ENCODE data around the gene RFC5.
"Not testable (repeated sequence)": the region's sequence is repeated elsewhere in the genome, so short reads cannot be mapped to it uniquely, and the experiment has no call there.

RFC5 gene

GRCh38 chr12:117985182-117985581, 31.3 kb upstream of the RFC5 start:
- Histone ChIP-seq H3K27me3 (ENCODE audit: control insufficient read depth, insufficient read depth, low read length) (no peaks in the 10 kb centered on the region), H3K36me3 (ENCODE audit: control insufficient read depth, insufficient read depth, low read length) (no peaks in the 10 kb centered on the region), H3K9ac (ENCODE audit: low read length) (no peak overlapping the region), H3K4me1 (ENCODE audit: control insufficient read depth, insufficient read depth, low read length) (no peaks in the 10 kb centered on the region), H3K4me3 (ENCODE audit: low read length) (no peak overlapping the region), H3K9me3 (ENCODE audit: control insufficient read depth, low read length) (no peaks in the 10 kb centered on the region)

- H3K9me3 ChIP-seq (ENCODE audit: control insufficient read depth, low read length), result no peaks in the 10 kb centered on the region
- no peaks in the 10 kb centered on the region for H3K27me3 ChIP-seq (ENCODE audit: control insufficient read depth, insufficient read depth, low read length)
- H3K9ac ChIP-seq (ENCODE audit: low read length), result no peak overlapping the region
- no peaks in the 10 kb centered on the region for H3K36me3 ChIP-seq (ENCODE audit: control insufficient read depth, insufficient read depth, low read length)
- H3K4me3 ChIP-seq (ENCODE audit: low read length), result no peak overlapping the region
- H3K4me1 ChIP-seq (ENCODE audit: control insufficient read depth, insufficient read depth, low read length), result no peaks in the 10 kb centered on the region
Measured at GRCh38 chr12:117986705-117987469, 29.6 kb upstream of the RFC5 start.

DNA sequence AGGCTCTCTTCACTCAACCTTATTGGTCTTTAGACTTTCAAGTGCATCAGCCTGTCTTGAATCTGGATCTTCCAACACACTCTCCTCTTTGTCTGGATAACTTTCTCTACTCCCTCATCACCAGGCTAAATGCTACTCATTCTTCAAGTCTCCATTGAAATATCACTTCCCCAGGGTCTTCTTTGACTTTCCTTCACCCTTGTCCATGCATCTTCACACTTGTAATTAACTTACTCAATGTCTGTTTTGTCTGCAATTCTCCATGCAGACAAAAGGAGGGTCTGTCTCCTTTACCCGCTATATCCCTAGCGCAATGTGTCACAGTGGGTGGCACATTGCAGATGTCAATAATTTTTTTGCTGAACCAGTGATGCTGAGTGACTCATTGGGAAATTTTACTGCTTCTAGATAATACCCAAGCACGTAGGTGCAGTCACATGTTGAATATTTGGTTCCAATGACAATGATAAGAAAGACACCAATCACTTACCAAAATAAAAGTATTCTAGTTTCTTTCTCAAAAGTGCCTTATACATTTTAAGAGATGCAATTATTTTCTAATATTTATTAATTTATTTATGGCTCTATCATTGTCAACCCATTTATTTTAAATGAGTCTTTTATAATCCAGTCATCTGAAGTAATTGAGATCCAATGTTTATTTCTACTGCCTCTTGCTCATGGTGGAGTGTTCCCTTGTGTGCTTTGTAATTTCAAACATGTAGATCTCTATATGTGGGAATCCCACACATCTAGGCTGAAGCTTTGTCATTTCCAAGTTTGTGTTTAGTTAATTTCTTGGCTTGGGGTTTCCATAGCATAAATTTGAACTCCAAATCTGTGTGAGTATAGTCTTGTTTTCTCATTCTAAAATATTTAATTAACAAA, 21.7 kb upstream of the RFC5 start:
- Histone ChIP-seq H3K4me1 (ENCODE audit: control insufficient read depth, insufficient read depth, low read length) (no peaks in the 10 kb centered on the region), H3K4me3 (ENCODE audit: low read length) (no peak overlapping the region), H3K36me3 (ENCODE audit: control insufficient read depth, insufficient read depth, low read length) (no peaks in the 10 kb centered on the region), H3K9ac (ENCODE audit: low read length) (no peak overlapping the region), H3K27me3 (ENCODE audit: control insufficient read depth, insufficient read depth, low read length) (no peaks in the 10 kb centered on the region), H3K9me3 (ENCODE audit: control insufficient read depth, low read length) (no peaks in the 10 kb centered on the region)

- H3K9me3 ChIP-seq (ENCODE audit: control insufficient read depth, low read length), result no peaks in the 10 kb centered on the region
- no peaks in the 10 kb centered on the region for H3K27me3 ChIP-seq (ENCODE audit: control insufficient read depth, insufficient read depth, low read length)
- no peak overlapping the region for H3K4me3 ChIP-seq (ENCODE audit: low read length)
- H3K36me3 ChIP-seq (ENCODE audit: control insufficient read depth, insufficient read depth, low read length), result no peaks in the 10 kb centered on the region
- H3K9ac ChIP-seq (ENCODE audit: low read length), result no peak overlapping the region
- no peaks in the 10 kb centered on the region for H3K4me1 ChIP-seq (ENCODE audit: control insufficient read depth, insufficient read depth, low read length)
Measured at GRCh38 chr12:117998719-117999118, 17.8 kb upstream of the RFC5 start.

GRCh38 chr12:117999806-118000205, 16.7 kb upstream of the RFC5 start:
- not testable (repeated sequence) for H3K27me3 ChIP-seq (ENCODE audit: control insufficient read depth, insufficient read depth, low read length); H3K4me1 ChIP-seq (ENCODE audit: control insufficient read depth, insufficient read depth, low read length); H3K9me3 ChIP-seq (ENCODE audit: control insufficient read depth, low read length); H3K36me3 ChIP-seq (ENCODE audit: control insufficient read depth, insufficient read depth, low read length); H3K9ac ChIP-seq (ENCODE audit: low read length); H3K4me3 ChIP-seq (ENCODE audit: low read length)

GRCh38 chr12:118010903-118011302, 5.6 kb upstream of the RFC5 start:
- Histone ChIP-seq H3K36me3 (ENCODE audit: control insufficient read depth, insufficient read depth, low read length) (no peaks in the 10 kb centered on the region), H3K4me1 (ENCODE audit: control insufficient read depth, insufficient read depth, low read length) (no peaks in the 10 kb centered on the region), H3K4me3 (ENCODE audit: low read length) (no peak overlapping the region), H3K9ac (ENCODE audit: low read length) (no peak overlapping the region), H3K9me3 (ENCODE audit: control insufficient read depth, low read length) (no peaks in the 10 kb centered on the region), H3K27me3 (ENCODE audit: control insufficient read depth, insufficient read depth, low read length) (no peaks in the 10 kb centered on the region)

DNA sequence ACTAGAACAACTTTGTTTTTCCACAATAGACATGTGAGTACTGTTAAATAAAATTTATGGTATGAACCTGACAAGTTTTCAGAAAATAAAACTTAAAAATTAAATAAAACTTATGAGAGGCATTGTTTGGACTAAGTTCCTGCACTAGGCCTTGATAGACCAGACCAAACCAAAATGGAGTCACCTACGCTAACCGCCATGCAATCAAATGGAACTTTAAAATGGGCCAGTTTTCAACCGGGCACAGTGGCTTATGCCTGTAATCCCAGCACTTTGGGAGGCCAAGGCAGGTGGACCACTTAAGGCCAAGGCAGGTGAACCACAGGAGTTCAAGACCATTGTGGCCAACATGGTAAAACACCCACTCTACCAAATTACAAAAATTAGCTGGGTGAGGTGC, 5.1 kb upstream of the RFC5 start:
- Histone ChIP-seq H3K9ac (ENCODE audit: low read length) (no peak overlapping the region), H3K9me3 (ENCODE audit: control insufficient read depth, low read length) (no peaks in the 10 kb centered on the region), H3K4me1 (ENCODE audit: control insufficient read depth, insufficient read depth, low read length) (no peaks in the 10 kb centered on the region), H3K27me3 (ENCODE audit: control insufficient read depth, insufficient read depth, low read length) (no peaks in the 10 kb centered on the region), H3K4me3 (ENCODE audit: low read length) (no peak overlapping the region), H3K36me3 (ENCODE audit: control insufficient read depth, insufficient read depth, low read length) (no peaks in the 10 kb centered on the region)

GRCh38 chr12:118011961-118012360, 4.5 kb upstream of the RFC5 start:
- Histone ChIP-seq H3K9ac (ENCODE audit: low read length) (no peak overlapping the region), H3K4me3 (ENCODE audit: low read length) (no peak overlapping the region), H3K36me3 (ENCODE audit: control insufficient read depth, insufficient read depth, low read length) (no peaks in the 10 kb centered on the region), H3K4me1 (ENCODE audit: control insufficient read depth, insufficient read depth, low read length) (peaks cover 1% of the 10 kb centered on the region), H3K9me3 (ENCODE audit: control insufficient read depth, low read length) (no peaks in the 10 kb centered on the region), H3K27me3 (ENCODE audit: control insufficient read depth, insufficient read depth, low read length) (no peaks in the 10 kb centered on the region)

DNA sequence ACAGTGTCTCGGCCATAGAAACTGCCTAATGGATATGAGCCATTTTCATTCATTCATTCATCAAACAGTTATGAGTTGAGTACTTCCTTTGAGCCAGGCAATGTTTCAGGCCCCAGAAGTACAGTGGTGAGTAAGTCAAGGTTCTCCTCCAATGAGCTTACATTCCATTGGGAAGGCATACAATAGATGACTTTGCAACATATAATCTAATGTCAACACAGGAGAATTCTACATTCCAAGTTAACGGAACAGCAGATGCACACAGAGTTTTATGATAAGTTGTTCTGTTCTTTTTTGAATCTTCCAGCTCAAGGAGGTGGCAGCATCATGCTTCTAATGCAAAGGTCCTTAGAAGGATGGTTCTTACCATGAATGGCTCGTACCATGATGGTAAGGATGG, 3.2 kb upstream of the RFC5 start:
- Histone ChIP-seq H3K36me3 (ENCODE audit: control insufficient read depth, insufficient read depth, low read length) (no peaks in the 10 kb centered on the region), H3K9ac (ENCODE audit: low read length) (no peak overlapping the region), H3K4me3 (ENCODE audit: low read length) (no peak overlapping the region), H3K9me3 (ENCODE audit: control insufficient read depth, low read length) (no peaks in the 10 kb centered on the region), H3K27me3 (ENCODE audit: control insufficient read depth, insufficient read depth, low read length) (no peaks in the 10 kb centered on the region), H3K4me1 (ENCODE audit: control insufficient read depth, insufficient read depth, low read length) (peaks cover 10% of the 10 kb centered on the region)

GRCh38 chr12:118015306-118015705, 1.2 kb upstream of the RFC5 start:
- H3K4me1 ChIP-seq (ENCODE audit: control insufficient read depth, insufficient read depth, low read length), result peaks cover 10% of the 10 kb centered on the region
- H3K27me3 ChIP-seq (ENCODE audit: control insufficient read depth, insufficient read depth, low read length), result no peaks in the 10 kb centered on the region
- no peaks in the 10 kb centered on the region for H3K36me3 ChIP-seq (ENCODE audit: control insufficient read depth, insufficient read depth, low read length)
- no peaks in the 10 kb centered on the region for H3K9me3 ChIP-seq (ENCODE audit: control insufficient read depth, low read length)
- H3K9ac ChIP-seq (ENCODE audit: low read length), result no peak overlapping the region
- H3K4me3 ChIP-seq (ENCODE audit: low read length), result no peak overlapping the region

GRCh38 chr12:118015944-118016343, 559 bp upstream of the RFC5 start:
- peak overlapping the region; percentile 14 for H3K9ac ChIP-seq (ENCODE audit: low read length)
- peaks cover 10% of the 10 kb centered on the region for H3K4me1 ChIP-seq (ENCODE audit: control insufficient read depth, insufficient read depth, low read length)
- no peaks in the 10 kb centered on the region for H3K36me3 ChIP-seq (ENCODE audit: control insufficient read depth, insufficient read depth, low read length)
- no peaks in the 10 kb centered on the region for H3K9me3 ChIP-seq (ENCODE audit: control insufficient read depth, low read length)
- H3K27me3 ChIP-seq (ENCODE audit: control insufficient read depth, insufficient read depth, low read length), result no peaks in the 10 kb centered on the region
- no peak overlapping the region for H3K4me3 ChIP-seq (ENCODE audit: low read length)

DNA sequence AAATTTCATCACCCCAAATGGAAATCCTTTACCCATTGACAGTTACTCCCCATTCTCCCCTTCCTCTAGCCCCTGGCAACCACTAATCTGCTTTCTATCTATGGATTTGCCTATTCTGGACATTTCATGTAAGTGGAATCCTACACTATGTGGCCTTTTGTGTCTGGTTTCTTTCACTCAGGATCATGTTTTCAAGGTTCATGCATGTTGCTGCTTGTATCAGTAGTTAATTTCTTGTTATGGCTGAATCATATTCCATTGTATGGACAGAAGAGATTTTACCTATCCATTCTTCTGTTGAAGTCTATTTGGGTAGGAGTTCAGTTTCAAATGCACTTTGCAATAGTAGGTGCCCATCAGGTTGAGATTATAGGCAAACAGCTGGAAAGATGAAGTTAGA, 1.4 kb downstream of the RFC5 start:
- Histone ChIP-seq H3K9ac (ENCODE audit: low read length) (no peak overlapping the region), H3K9me3 (ENCODE audit: control insufficient read depth, low read length) (no peaks in the 10 kb centered on the region), H3K36me3 (ENCODE audit: control insufficient read depth, insufficient read depth, low read length) (no peaks in the 10 kb centered on the region), H3K4me3 (ENCODE audit: low read length) (no peak overlapping the region), H3K27me3 (ENCODE audit: control insufficient read depth, insufficient read depth, low read length) (no peaks in the 10 kb centered on the region), H3K4me1 (ENCODE audit: control insufficient read depth, insufficient read depth, low read length) (peaks cover 10% of the 10 kb centered on the region)

Data from mucosa of stomach (tissue), 1 donor.